DND-41 (cell line): ENCODE results near the gene DTL.

Source experiments
- ATAC-seq: fragments of 200-7000 bp; cut with Tn5 transposase; 3 replicates; pipeline ENCODE4 v1.9.1; 2021; ENCODE audit warnings: low read depth; ENCODE audit not compliant: insufficient read depth
- DNase-seq: peaks from one replicate; pipeline ENCODE4 v3.0.0-alpha.2; 2020
- H2AFZ ChIP-seq: 2 replicates; pipeline ENCODE4 v1.6.0; 2012; ENCODE audit warnings: low read depth, low read length
- H3K27ac ChIP-seq: 2 replicates; pipeline ENCODE4 v1.5.1; 2012; ENCODE audit warnings: low read length, inconsistent platforms
- H3K27me3 ChIP-seq: fragments of 200-600 bp; sonication (generic); 2 replicates; pipeline ENCODE4 v1.6.0; 2012; ENCODE audit warnings: low read length, mild to moderate bottlenecking, inconsistent platforms; ENCODE audit not compliant: insufficient read depth, poor library complexity
- H3K36me3 ChIP-seq: 2 replicates; pipeline ENCODE4 v1.5.1; 2012; ENCODE audit warnings: low read length, inconsistent platforms; ENCODE audit not compliant: insufficient read depth
- H3K4me1 ChIP-seq: 2 replicates; pipeline ENCODE4 v1.5.1; 2012; ENCODE audit warnings: mild to moderate bottlenecking, low read length; ENCODE audit not compliant: insufficient read depth
- H3K4me2 ChIP-seq: 2 replicates; pipeline ENCODE4 v1.6.0; 2012; ENCODE audit warnings: mild to moderate bottlenecking, moderate library complexity, low read length, inconsistent platforms; ENCODE audit not compliant: insufficient read depth
- H3K4me3 ChIP-seq, 2 experiments: fragments of 200-600 bp in 1 of 2; shearing (Covaris generic) in 1 of 2; 2 replicates each; pipeline ENCODE4 v1.5.1; 2012 to 2016; ENCODE audit warnings: inconsistent platforms in 2 of 2, low read length in 2 of 2, mild to moderate bottlenecking in 2 of 2, low read depth in 1 of 2, moderate library complexity in 1 of 2
- H3K79me2 ChIP-seq: 2 replicates; pipeline ENCODE4 v1.6.0; 2012; ENCODE audit warnings: low read length, inconsistent platforms; ENCODE audit not compliant: insufficient read depth
- H3K9ac ChIP-seq: 2 replicates; pipeline ENCODE4 v1.6.0; 2012; ENCODE audit warnings: low read depth, mild to moderate bottlenecking, inconsistent platforms, low read length, moderate library complexity
- H3K9me3 ChIP-seq: 2 replicates; pipeline ENCODE4 v1.5.1; 2012; ENCODE audit warnings: low read length, moderate library complexity, mild to moderate bottlenecking, inconsistent platforms; ENCODE audit not compliant: insufficient read depth, severe bottlenecking
- H4K20me1 ChIP-seq: 2 replicates; pipeline ENCODE4 v1.6.0; 2012; ENCODE audit warnings: low read length; ENCODE audit not compliant: insufficient read depth
- CTCF ChIP-seq: IDR thresholded peaks from 2 replicates; pipeline ENCODE4 v1.5.1; 2012; ENCODE audit warnings: borderline replicate concordance, low read length, moderate library complexity, mild to moderate bottlenecking; ENCODE audit not compliant: poor library complexity, severe bottlenecking; ENCODE audit errors: extremely low read depth
- EZH2 ChIP-seq: IDR thresholded peaks from 3 replicates; pipeline ENCODE4 v1.6.1; 2012; ENCODE audit warnings: borderline replicate concordance, low read depth, mild to moderate bottlenecking, moderate library complexity, low read length, inconsistent platforms; ENCODE audit not compliant: severe bottlenecking

The DTL gene

GRCh38 chr1:212073490-212073889, 37.9 kb downstream of the DTL start:
- no peaks in the 10 kb centered on the region for H4K20me1 ChIP-seq
- no peak overlapping the region for H3K4me2 ChIP-seq
- no peaks in the 10 kb centered on the region for H3K4me1 ChIP-seq
- peaks cover 89% of the 10 kb centered on the region for H3K36me3 ChIP-seq
- no peak overlapping the region for H2AFZ ChIP-seq
- TF ChIP-seq CTCF: no peak
- TF ChIP-seq EZH2: no peak
- no peak for ATAC-seq
- DNase-seq: no peak
- H3K4me3 ChIP-seq: no peak overlapping the region
- H3K27me3 ChIP-seq: no peaks in the 10 kb centered on the region
- no peak overlapping the region for H3K27ac ChIP-seq
- H3K9me3 ChIP-seq: no peaks in the 10 kb centered on the region
- peaks cover 8% of the 10 kb centered on the region for H3K79me2 ChIP-seq
- H3K9ac ChIP-seq: no peak overlapping the region

GRCh38 chr1:212074313-212074712, 38.8 kb downstream of the DTL start:
- H3K4me3 ChIP-seq: no peak overlapping the region
- H2AFZ ChIP-seq: no peak overlapping the region
- H3K9me3 ChIP-seq: no peaks in the 10 kb centered on the region

GRCh38 chr1:212074856-212075255, 39.3 kb downstream of the DTL start:
- no peak overlapping the region for H3K4me2 ChIP-seq
- no peak overlapping the region for H2AFZ ChIP-seq
- H3K79me2 ChIP-seq: peaks cover 11% of the 10 kb centered on the region
- ATAC-seq (no peak), DNase-seq (no peak)
- no peak overlapping the region for H3K4me3 ChIP-seq
- H3K9ac ChIP-seq: no peak overlapping the region
- no peaks in the 10 kb centered on the region for H4K20me1 ChIP-seq
- TF ChIP-seq CTCF: no peak
- no peak for TF ChIP-seq EZH2
- H3K27me3 ChIP-seq: no peaks in the 10 kb centered on the region
- H3K9me3 ChIP-seq: no peaks in the 10 kb centered on the region
- no peak overlapping the region for H3K27ac ChIP-seq
- no peaks in the 10 kb centered on the region for H3K4me1 ChIP-seq
- peaks cover 92% of the 10 kb centered on the region for H3K36me3 ChIP-seq

More at GRCh38 chr1:212074313-212074712, 38.8 kb downstream of the DTL start:
- no peaks in the 10 kb centered on the region for H4K20me1 ChIP-seq
- H3K27me3 ChIP-seq: no peaks in the 10 kb centered on the region
- no peak for ATAC-seq
- no peaks in the 10 kb centered on the region for H3K4me1 ChIP-seq
- peaks cover 90% of the 10 kb centered on the region for H3K36me3 ChIP-seq
- H3K4me2 ChIP-seq: no peak overlapping the region
- no peak overlapping the region for H3K9ac ChIP-seq
- H3K79me2 ChIP-seq: peaks cover 8% of the 10 kb centered on the region
- TF ChIP-seq CTCF: no peak
- H3K27ac ChIP-seq: no peak overlapping the region
- no peak for DNase-seq

- H3K36me3 ChIP-seq: peaks cover 92% of the 10 kb centered on the region
- no peaks in the 10 kb centered on the region for H4K20me1 ChIP-seq
- no peak overlapping the region for H3K4me2 ChIP-seq
- no peak for TF ChIP-seq CTCF
- no peak for TF ChIP-seq EZH2
- no peak overlapping the region for H3K27ac ChIP-seq
- no peaks in the 10 kb centered on the region for H3K4me1 ChIP-seq
- H3K27me3 ChIP-seq: no peaks in the 10 kb centered on the region
- H3K9me3 ChIP-seq: no peaks in the 10 kb centered on the region
- ATAC-seq (no peak), DNase-seq (no peak)
- H3K4me3 ChIP-seq: no peak overlapping the region
- peaks cover 21% of the 10 kb centered on the region for H3K79me2 ChIP-seq
- H3K9ac ChIP-seq: no peak overlapping the region
- H2AFZ ChIP-seq: no peak overlapping the region
These were observed 41.5 kb downstream of the DTL start for GRCh38 chr1:212077028-212077427.
